Fibroblast of lung (primary cell): ENCODE measurements around the gene NEXN. TPM values are rescaled to one million over a fixed set of nuclear protein-coding genes. Genes with fewer than 3 reads are reported as not detected.

Experiments used
- DNase-seq, 2 donors: peaks; one replicate each; pipeline versions ENCODE4 v3.0.0 to v3.0.0-alpha.2; 2010; ENCODE audit warnings: low read depth in 2 of 2
- H2AFZ ChIP-seq: 2 replicates; pipeline ENCODE4 v1.5.1; 2012; ENCODE audit warnings: low read length, control low read depth, inconsistent platforms
- H3K27ac ChIP-seq: 2 replicates; pipeline ENCODE4 v1.5.1; 2011; ENCODE audit warnings: low read length, control low read depth; ENCODE audit not compliant: insufficient read depth
- H3K27me3 ChIP-seq: 2 replicates; pipeline ENCODE4 v1.5.1; 2011; ENCODE audit warnings: mild to moderate bottlenecking, low read length; ENCODE audit not compliant: control insufficient read depth, insufficient read depth
- H3K36me3 ChIP-seq: 2 replicates; pipeline ENCODE4 v1.5.1; 2011; ENCODE audit warnings: low read length; ENCODE audit not compliant: control insufficient read depth, insufficient read depth
- H3K4me1 ChIP-seq: 2 replicates; pipeline ENCODE4 v1.5.1; 2011; ENCODE audit warnings: low read length; ENCODE audit not compliant: control insufficient read depth, insufficient read depth; ENCODE audit errors: extremely low read depth
- H3K4me2 ChIP-seq: 2 replicates; pipeline ENCODE4 v1.5.1; 2011; ENCODE audit warnings: low read length, control low read depth; ENCODE audit not compliant: insufficient read depth; ENCODE audit errors: extremely low read depth
- H3K4me3 ChIP-seq, 4 experiments: fragments of 200-600 bp in 1 of 4; sonication (generic) in 1 of 4; replicated peaks in 1 of 4; 2 replicates each; pipeline ENCODE4 v1.5.1; 2011 to 2016; ENCODE audit warnings: low read length in 4 of 4, low read depth in 3 of 4, mild to moderate bottlenecking in 3 of 4, control low read depth in 2 of 4, inconsistent platforms in 1 of 4, mixed read lengths in 1 of 4; ENCODE audit not compliant: insufficient read depth in 1 of 4; ENCODE audit errors: control extremely low read depth in 1 of 4
- H3K79me2 ChIP-seq: 2 replicates; pipeline ENCODE4 v1.5.1; 2012; ENCODE audit warnings: mild to moderate bottlenecking, low read length, inconsistent platforms; ENCODE audit not compliant: control insufficient read depth, insufficient read depth
- H3K9ac ChIP-seq: 2 replicates; pipeline ENCODE4 v1.5.1; 2011; ENCODE audit warnings: mild to moderate bottlenecking, low read length, control low read depth; ENCODE audit not compliant: insufficient read depth
- H3K9me3 ChIP-seq: 2 replicates; pipeline ENCODE4 v1.5.1; 2012; ENCODE audit warnings: low read depth, low read length; ENCODE audit not compliant: control insufficient read depth, insufficient read depth
- H4K20me1 ChIP-seq: 2 replicates; pipeline ENCODE4 v1.5.1; 2011; ENCODE audit warnings: low read length; ENCODE audit not compliant: control insufficient read depth, insufficient read depth; ENCODE audit errors: extremely low read depth
- EZH2 ChIP-seq: IDR thresholded peaks from 2 replicates; pipeline ENCODE4 v1.5.1; 2012; ENCODE audit warnings: low read length, control low read depth, mild to moderate bottlenecking; ENCODE audit errors: missing control alignments
- polyA plus RNA-seq, 2 donors: library from polyadenylated mRNA; depleted of rRNA in 1 of 2; stranded (reverse) in 1 of 2; unstranded in 1 of 2; fragments of >200 nt; gene quantifications; 2 replicates each; pipeline ENCODE4 v1.2.1, GENCODE V29; 2011 to 2012; ENCODE audit warnings: missing spikeins in 1 of 2
- total RNA-seq: library from RNA; depleted of rRNA; stranded (reverse); fragments of >200 nt; gene quantifications from 2 replicates; pipeline ENCODE4 v1.2.1, GENCODE V29; 2014
- TF ChIP-seq, protein P1 (sequence below), 2 donors: IDR thresholded peaks in 1 of 2; conservative IDR thresholded peaks in 1 of 2; 1 replicate in 1 of 2; 2 replicates in 1 of 2; pipeline ENCODE4 v1.5.1; 2011 to 2012; ENCODE audit warnings: low read length in 2 of 2, control low read depth in 1 of 2, inconsistent platforms in 1 of 2, low read depth in 1 of 2, mild to moderate bottlenecking in 1 of 2

Gene NEXN
- total and polyA plus RNA-seq, 2 donors (not counting 1 experiment from before 2014, with no cell fraction given) = 24.4 to 49.0 TPM

DNA sequence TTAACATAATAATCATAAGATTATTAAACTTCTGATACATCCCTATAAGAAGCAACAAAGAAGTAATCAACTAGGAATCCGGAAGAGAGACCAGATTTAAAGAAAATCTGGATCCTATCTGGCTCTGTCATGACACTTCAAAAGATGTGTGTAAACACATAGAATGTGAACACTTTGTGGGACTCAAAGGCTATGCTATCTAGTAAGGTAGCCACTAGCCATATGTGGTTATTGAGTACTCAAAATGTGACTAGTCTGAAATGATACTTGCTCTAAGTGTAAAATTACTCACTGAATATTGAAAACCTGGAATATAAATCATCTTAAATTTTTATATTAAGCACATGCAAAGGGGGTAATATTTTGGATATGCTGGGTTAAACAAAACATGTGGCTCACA is 81.8 kb downstream of the NEXN start:
- no peaks in the 10 kb centered on the region for H3K4me1 ChIP-seq
- H3K4me3 ChIP-seq = no peak overlapping the region
- H3K9ac ChIP-seq = no peak overlapping the region
- H3K27me3 ChIP-seq = no peaks in the 10 kb centered on the region
- no peaks in the 10 kb centered on the region for H4K20me1 ChIP-seq
- H3K4me2 ChIP-seq = no peak overlapping the region
- no peaks in the 10 kb centered on the region for H3K9me3 ChIP-seq
- H2AFZ ChIP-seq = no peak overlapping the region
- H3K27ac ChIP-seq = no peak overlapping the region
- no peak for DNase-seq
- peaks cover 84% of the 10 kb centered on the region for H3K79me2 ChIP-seq
- TF ChIP-seq, protein P1, sequence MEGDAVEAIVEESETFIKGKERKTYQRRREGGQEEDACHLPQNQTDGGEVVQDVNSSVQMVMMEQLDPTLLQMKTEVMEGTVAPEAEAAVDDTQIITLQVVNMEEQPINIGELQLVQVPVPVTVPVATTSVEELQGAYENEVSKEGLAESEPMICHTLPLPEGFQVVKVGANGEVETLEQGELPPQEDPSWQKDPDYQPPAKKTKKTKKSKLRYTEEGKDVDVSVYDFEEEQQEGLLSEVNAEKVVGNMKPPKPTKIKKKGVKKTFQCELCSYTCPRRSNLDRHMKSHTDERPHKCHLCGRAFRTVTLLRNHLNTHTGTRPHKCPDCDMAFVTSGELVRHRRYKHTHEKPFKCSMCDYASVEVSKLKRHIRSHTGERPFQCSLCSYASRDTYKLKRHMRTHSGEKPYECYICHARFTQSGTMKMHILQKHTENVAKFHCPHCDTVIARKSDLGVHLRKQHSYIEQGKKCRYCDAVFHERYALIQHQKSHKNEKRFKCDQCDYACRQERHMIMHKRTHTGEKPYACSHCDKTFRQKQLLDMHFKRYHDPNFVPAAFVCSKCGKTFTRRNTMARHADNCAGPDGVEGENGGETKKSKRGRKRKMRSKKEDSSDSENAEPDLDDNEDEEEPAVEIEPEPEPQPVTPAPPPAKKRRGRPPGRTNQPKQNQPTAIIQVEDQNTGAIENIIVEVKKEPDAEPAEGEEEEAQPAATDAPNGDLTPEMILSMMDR (conservative IDR thresholded peaks at IDR 0.05 in 1 of 2, IDR thresholded peaks at IDR 0.05 in 1 of 2; ENCODE audit: low read depth in 1 of 2, low read length in 2 of 2) = no peak
- TF ChIP-seq EZH2 = no peak
- H3K36me3 ChIP-seq = peaks cover 7% of the 10 kb centered on the region

DNA sequence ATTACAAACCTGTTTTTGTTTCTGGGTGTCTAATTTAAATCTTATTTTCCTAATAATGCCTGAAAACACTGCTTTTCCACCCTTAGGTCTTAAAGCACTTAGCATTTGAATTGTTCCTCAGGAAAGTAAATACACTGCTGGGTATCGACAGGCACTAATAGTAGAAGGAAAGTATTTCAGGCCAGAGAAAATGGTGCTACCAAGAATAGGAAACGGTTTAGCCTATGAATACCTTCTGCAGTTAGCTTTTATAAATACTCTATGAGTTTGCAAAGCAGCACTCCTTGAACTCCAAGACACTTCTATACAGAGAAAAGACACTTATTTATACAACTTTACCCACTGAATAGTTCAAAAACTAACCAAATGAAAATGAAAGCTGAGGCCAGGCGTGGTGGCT is 83.7 kb downstream of the NEXN start:
- Histone ChIP-seq H3K27ac (no peak overlapping the region), H3K36me3 (peaks cover 4% of the 10 kb centered on the region)

GRCh38 chr1:77975386-77975785 is 87.0 kb downstream of the NEXN start:
- H3K4me3 ChIP-seq = peak overlapping the region; percentile 74 to 98 (median 86)
- H3K9ac ChIP-seq = no peak overlapping the region
- TF ChIP-seq EZH2 = no peak
- TF ChIP-seq, protein P1 (conservative IDR thresholded peaks at IDR 0.05 in 1 of 2, IDR thresholded peaks at IDR 0.05 in 1 of 2; ENCODE audit: low read depth in 1 of 2, low read length in 2 of 2) = no peak
- H4K20me1 ChIP-seq = peaks cover 7% of the 10 kb centered on the region
- no peaks in the 10 kb centered on the region for H3K4me1 ChIP-seq
- H2AFZ ChIP-seq = no peak overlapping the region
- H3K4me2 ChIP-seq = peak overlapping the region; percentile 93
- DNase-seq = peak in 1 of 2 donors; percentile 68
- H3K27me3 ChIP-seq = no peaks in the 10 kb centered on the region
- no peaks in the 10 kb centered on the region for H3K36me3 ChIP-seq
- H3K27ac ChIP-seq = no peak overlapping the region
- peaks cover 96% of the 10 kb centered on the region for H3K79me2 ChIP-seq
- H3K9me3 ChIP-seq = no peaks in the 10 kb centered on the region

More for the DNA sequence above, 83.7 kb downstream of the NEXN start:
- H3K4me1 ChIP-seq = no peaks in the 10 kb centered on the region
- H3K4me3 ChIP-seq = no peak overlapping the region
- H3K79me2 ChIP-seq = peaks cover 97% of the 10 kb centered on the region
- DNase-seq = no peak
- peaks cover 7% of the 10 kb centered on the region for H4K20me1 ChIP-seq
- H3K4me2 ChIP-seq = no peak overlapping the region
- H3K9ac ChIP-seq = no peak overlapping the region
- TF ChIP-seq EZH2 = no peak
- TF ChIP-seq, protein P1 (conservative IDR thresholded peaks at IDR 0.05 in 1 of 2, IDR thresholded peaks at IDR 0.05 in 1 of 2; ENCODE audit: low read depth in 1 of 2, low read length in 2 of 2) = no peak
- no peak overlapping the region for H2AFZ ChIP-seq
- H3K9me3 ChIP-seq = no peaks in the 10 kb centered on the region
- H3K27me3 ChIP-seq = no peaks in the 10 kb centered on the region
